Gastroesophageal sphincter (tissue), 3 donors: Measurements from ENCODE around the gene ABHD5.

Experiments used
- CTCF ChIP-seq, 4 experiments: fragments of 200-600 bp in 2 of 4; fragments of 450-650 bp in 2 of 4; sonication (generic) in 1 of 4; IDR thresholded peaks; one replicate each; pipeline ENCODE4 v1.5.1; 2017 to 2019; ENCODE audit warnings: antibody characterized with exemption in 4 of 4, mild to moderate bottlenecking in 2 of 4, moderate library complexity in 2 of 4
- EP300 ChIP-seq: sonication (generic); formaldehyde crosslinking; IDR thresholded peaks from one replicate; pipeline ENCODE4 v1.6.1; 2017; ENCODE audit warnings: antibody characterized with exemption, mild to moderate bottlenecking
- POLR2A ChIP-seq, 2 donors: fragments of 450-650 bp; IDR thresholded peaks; one replicate each; pipeline ENCODE4 v1.6.1; 2017; ENCODE audit warnings: antibody characterized with exemption in 2 of 2, mild to moderate bottlenecking in 2 of 2, moderate library complexity in 1 of 2
- POLR2AphosphoS5 ChIP-seq: sonication (generic); formaldehyde crosslinking; IDR thresholded peaks from one replicate; pipeline ENCODE4 v1.6.1; 2017; ENCODE audit warnings: antibody characterized with exemption

- no peak for TF ChIP-seq POLR2A (IDR thresholded peaks at IDR 0.05)
- TF ChIP-seq CTCF (IDR thresholded peaks at IDR 0.05): no peak
- no peak for TF ChIP-seq EP300
- no peak for TF ChIP-seq POLR2AphosphoS5
Measured at GRCh38 chr3:43696881-43697280, 6.1 kb downstream of the ABHD5 start.
